Large intestine (tissue), 3 donors: ENCODE results near the gene WRAP73. TPM values are rescaled to one million over a fixed set of nuclear protein-coding genes. Genes with fewer than 3 reads are reported as not detected.

Experiments used
- DNase-seq, 2 donors: peaks; one replicate each; pipeline versions ENCODE4 v3.0.0 to v3.0.0-alpha.2; 2013
- H3K27ac ChIP-seq: one replicate; pipeline ENCODE4 v1.5.1; 2013; ENCODE audit warnings: low read length
- H3K27me3 ChIP-seq: 2 replicates; pipeline ENCODE4 v1.6.1; 2013; ENCODE audit warnings: low read length; ENCODE audit not compliant: control insufficient read depth, insufficient read depth
- H3K36me3 ChIP-seq: 2 replicates; pipeline ENCODE4 v1.6.1; 2013; ENCODE audit warnings: low read length; ENCODE audit not compliant: control insufficient read depth, insufficient read depth
- H3K4me1 ChIP-seq: one replicate; pipeline ENCODE4 v1.6.1; 2013; ENCODE audit warnings: low read length; ENCODE audit not compliant: control insufficient read depth, insufficient read depth
- H3K4me3 ChIP-seq: one replicate; pipeline ENCODE4 v1.5.1; 2013; ENCODE audit warnings: low read length
- H3K9me3 ChIP-seq: one replicate; pipeline ENCODE4 v1.6.1; 2013; ENCODE audit warnings: mild to moderate bottlenecking, low read depth, low read length, moderate library complexity; ENCODE audit not compliant: control insufficient read depth
- WGBS: methylation state at CpG from one replicate; pipeline ENCODE4 v1.1.5; 2013; ENCODE audit warnings: low lambda C conversion rate; ENCODE audit not compliant: insufficient coverage; 5-methylcytosine and 5-hydroxymethylcytosine counted together
- polyA plus RNA-seq: library from polyadenylated mRNA; unstranded; fragments of 120-200 nt; gene quantifications from one replicate; pipeline ENCODE4 v1.2.1, GENCODE V29; 2013

WRAP73 gene
- polyA plus RNA-seq, 1 donor, result 15.6 TPM

DNA sequence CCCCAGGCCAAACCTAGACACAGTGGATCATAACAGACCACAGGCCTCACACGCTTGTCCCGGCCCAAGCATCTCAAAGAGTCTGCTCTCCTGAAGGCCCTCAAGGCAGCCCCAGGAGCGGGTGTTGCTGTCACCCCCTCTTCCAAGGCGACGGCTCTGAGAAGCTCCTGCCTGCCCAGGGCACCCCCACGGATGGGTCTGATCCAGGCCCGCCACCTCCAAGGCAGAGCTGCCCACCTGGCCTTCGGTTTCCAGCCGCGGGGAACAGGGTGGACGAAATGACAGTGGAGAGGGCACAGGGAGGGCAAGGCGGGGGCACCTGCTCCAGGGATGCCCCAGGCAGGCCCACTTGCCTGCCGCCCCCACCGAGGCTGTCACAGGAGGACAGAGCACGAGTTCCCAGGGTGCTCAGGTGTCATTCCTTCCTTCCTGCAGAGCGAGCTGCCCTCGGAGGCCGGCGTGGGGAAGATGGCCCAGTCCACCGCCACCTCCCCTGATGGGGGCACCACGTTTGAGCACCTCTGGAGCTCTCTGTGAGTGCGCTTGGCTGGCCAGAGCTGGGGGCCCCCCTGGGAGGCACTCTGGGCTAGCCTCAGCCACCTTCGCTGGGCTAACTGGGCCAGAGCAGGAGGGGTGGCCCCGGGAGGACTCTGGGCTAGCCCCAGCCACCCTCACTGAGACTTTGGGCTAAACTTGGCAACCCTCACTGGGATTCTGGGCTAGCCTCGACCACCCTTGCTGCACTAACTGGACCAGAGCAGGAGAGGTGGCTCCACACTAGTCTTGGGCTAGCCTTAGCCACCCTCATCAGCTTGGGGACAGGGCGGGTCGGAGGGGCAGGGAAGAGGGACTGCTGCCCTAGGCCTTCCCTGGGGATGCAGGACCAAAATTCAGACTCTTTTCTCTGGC lies 32.2 kb upstream of the WRAP73 start:
- peaks cover 7% of the 10 kb centered on the region for H3K27me3 ChIP-seq
- H3K4me3 ChIP-seq, result no peak overlapping the region
- no peaks in the 10 kb centered on the region for H3K9me3 ChIP-seq
- H3K36me3 ChIP-seq, result no peaks in the 10 kb centered on the region
- DNase-seq, result no peak
- no CpG with 5 or more reads among the region's 27 CpGs for WGBS
- H3K27ac ChIP-seq, result no peak overlapping the region
- H3K4me1 ChIP-seq, result peaks cover 7% of the 10 kb centered on the region

DNA sequence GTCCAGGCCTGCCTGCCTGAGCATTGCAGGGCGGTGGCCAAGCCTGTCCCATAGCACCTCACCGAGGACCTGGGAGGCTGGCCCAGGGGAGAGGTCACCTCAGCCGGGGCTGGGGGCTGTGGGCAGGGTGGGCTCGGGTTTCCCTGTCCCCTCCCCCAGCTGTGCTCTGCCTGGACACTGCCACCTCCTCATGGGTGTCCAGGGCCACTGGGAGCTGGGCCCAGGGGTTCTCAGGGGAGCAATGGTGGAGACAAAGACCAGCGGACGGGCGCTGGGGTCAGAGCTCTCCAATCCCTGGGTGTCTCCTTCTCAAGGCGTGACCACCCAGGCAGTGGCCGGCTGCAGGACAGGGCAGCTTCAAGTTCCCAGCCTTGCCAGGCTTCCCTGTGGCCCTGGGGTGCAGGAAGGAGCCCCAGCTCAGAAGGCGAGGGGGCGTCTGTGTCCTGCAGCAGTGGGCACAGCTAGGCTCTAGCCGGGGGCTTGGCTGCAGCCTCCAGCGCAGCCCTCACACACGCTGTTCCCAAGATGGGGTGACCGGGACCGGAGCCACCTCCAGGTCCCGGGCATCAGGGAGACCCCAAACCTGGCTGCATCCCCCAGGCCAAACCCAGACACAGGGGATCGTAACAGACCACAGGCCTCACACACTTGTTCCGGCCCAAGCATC lies 31.5 kb upstream of the WRAP73 start:
- Histone ChIP-seq H3K4me1 (peaks cover 7% of the 10 kb centered on the region), H3K9me3 (no peaks in the 10 kb centered on the region), H3K27ac (no peak overlapping the region), H3K27me3 (peaks cover 7% of the 10 kb centered on the region), H3K36me3 (no peaks in the 10 kb centered on the region), H3K4me3 (no peak overlapping the region)
- DNase-seq, result no peak
- no CpG with 5 or more reads among the region's 19 CpGs for WGBS

DNA sequence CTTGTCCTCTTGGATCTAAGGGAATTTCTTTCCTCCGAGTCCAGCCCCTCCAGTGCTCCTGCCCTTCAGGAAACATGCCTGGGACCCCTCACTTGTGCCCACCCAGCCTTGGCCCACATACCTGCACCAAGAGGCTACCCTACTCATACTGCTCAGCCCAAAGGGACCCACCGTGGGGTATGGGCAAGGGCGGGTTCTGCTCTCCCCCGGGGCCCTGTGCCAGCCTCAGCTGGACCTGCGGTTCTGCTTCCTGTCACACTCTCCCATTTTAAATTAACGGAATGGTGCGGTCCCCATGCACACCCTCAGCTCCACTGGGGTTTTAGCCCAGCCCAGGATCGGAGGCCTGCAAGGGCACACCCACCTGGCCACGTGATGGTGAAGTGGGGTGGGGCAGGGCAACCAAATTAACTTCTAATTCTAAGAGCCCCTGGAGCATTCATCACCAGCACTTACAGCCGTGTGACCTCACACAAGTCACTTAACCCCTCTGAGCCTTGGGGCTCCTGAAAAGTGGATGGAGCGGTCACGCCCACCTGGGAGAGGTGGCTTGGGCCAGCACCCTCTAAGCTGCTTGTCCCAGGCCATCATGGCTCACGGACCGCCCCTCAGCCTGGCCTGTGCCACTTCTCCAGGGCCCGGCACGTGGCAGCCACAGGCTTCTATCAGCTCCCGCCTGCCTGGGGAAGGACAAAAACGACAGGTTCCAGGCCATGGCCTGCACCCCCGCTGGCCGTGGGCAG lies 30.8 kb upstream of the WRAP73 start:
- DNase-seq, result no peak
- H3K9me3 ChIP-seq, result no peaks in the 10 kb centered on the region
- H3K4me3 ChIP-seq, result no peak overlapping the region
- H3K27ac ChIP-seq, result no peak overlapping the region
- H3K27me3 ChIP-seq, result peaks cover 7% of the 10 kb centered on the region
- peaks cover 7% of the 10 kb centered on the region for H3K4me1 ChIP-seq
- no peaks in the 10 kb centered on the region for H3K36me3 ChIP-seq
- WGBS, result no CpG with 5 or more reads among the region's 20 CpGs

DNA sequence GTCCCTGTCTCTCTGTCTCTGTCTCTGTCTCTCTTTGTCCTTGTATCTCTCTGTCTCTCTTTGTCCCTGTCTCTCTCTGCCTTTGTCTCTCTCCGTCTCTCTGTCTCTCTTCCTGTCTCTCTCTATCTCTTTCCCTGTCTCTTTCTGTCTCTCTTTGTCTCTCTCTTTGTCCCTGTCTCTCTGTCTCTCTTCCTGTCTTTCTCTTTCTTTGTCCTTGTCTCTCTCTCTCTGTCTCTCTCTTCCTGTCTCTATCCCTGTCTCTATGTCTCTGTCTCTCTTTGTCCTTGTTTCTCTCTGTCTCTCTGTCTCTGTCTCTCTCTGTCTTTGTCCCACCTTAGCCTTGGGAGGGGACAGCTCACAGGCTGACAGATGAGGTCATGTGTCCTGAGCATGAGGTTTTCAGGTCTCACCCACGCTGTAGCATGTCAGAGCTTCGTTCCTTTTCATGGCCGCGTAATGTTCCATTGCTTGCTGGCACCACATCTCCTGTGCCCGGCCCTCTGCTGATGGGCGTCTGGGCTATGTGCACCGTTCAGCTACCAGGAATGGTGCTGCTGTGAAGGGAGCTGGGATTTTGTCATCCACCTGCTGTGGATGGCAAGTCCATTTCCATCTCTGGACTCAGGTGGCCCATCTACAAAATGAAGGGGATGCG lies 30.0 kb upstream of the WRAP73 start:
- DNase-seq, result no peak
- 91% methylated on average over 1 of the region's 9 CpGs for WGBS
- no peaks in the 10 kb centered on the region for H3K9me3 ChIP-seq
- H3K4me1 ChIP-seq, result peaks cover 7% of the 10 kb centered on the region
- H3K27me3 ChIP-seq, result peaks cover 7% of the 10 kb centered on the region
- H3K4me3 ChIP-seq, result no peak overlapping the region
- H3K27ac ChIP-seq, result no peak overlapping the region
- H3K36me3 ChIP-seq, result no peaks in the 10 kb centered on the region

DNA sequence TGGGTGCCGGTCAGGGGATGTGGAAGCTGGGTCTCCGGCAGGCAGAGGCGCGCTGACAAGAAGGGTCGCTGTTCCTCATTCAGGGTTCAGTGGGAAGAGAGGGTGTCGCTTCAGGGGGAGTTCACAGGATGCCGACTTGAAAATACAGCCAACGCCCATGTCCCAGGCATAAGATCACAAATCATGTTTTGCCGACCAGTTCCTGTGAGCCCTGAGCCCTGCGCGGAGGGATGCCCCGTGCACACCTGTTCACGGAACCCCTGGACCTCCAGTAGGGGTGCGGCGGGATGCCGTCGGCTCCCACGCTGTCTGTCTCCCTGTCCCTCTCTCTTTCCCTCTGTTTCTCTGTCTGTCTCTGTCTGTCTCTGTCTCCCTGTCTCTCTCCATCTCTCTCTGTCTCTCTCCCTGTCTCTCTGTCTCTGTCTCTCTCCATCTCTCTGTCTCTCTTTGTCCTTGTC lies 29.2 kb upstream of the WRAP73 start:
- H3K27me3 ChIP-seq, result peaks cover 4% of the 10 kb centered on the region
- H3K4me1 ChIP-seq, result peaks cover 10% of the 10 kb centered on the region
- H3K27ac ChIP-seq, result no peak overlapping the region
- H3K4me3 ChIP-seq, result no peak overlapping the region
- no peak for DNase-seq
- WGBS, result no CpG with 5 or more reads among the region's 18 CpGs
- no peaks in the 10 kb centered on the region for H3K36me3 ChIP-seq
- no peaks in the 10 kb centered on the region for H3K9me3 ChIP-seq

DNA sequence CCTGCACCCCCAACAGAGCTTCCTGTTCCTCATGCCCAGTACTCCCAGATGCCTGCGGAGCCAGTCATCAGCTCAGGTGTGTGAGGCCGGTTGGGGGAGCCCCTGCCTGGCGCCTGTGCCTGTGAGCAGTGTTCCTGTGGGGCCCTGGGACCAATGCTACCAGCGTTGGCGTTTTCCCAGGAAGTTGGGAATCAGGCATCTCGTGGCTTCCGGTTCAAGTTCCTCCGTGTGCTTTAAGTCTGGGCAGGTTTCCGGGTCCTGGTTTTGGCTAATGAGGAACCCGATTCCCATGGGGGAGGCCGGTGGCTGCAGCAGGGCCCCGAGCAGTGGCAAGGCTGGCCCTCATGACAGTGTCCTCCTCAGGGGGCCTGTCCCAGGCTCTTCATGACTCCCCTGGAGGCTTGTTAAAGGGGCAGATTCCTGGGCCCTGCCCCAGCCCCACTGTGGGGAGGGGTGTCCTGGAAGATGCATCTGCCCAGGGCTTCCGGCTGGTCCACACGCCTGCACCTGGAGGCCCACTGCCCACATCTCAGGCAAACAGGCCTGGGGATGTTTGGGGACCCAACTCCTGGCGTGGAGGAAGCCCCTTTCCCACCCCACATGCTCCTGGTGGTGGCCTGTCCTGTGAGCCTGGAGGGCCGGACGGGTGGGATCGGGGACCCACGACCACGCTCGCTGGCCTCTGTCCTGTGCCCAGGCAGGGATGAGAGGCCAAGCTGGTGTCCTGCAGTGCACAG lies 28.6 kb upstream of the WRAP73 start:
- H3K27me3 ChIP-seq, result no peaks in the 10 kb centered on the region
- peaks cover 10% of the 10 kb centered on the region for H3K4me1 ChIP-seq
- H3K27ac ChIP-seq, result no peak overlapping the region
- H3K9me3 ChIP-seq, result no peaks in the 10 kb centered on the region
- no peak for DNase-seq
- no peak overlapping the region for H3K4me3 ChIP-seq
- no CpG with 5 or more reads among the region's 21 CpGs for WGBS
- no peaks in the 10 kb centered on the region for H3K36me3 ChIP-seq

DNA sequence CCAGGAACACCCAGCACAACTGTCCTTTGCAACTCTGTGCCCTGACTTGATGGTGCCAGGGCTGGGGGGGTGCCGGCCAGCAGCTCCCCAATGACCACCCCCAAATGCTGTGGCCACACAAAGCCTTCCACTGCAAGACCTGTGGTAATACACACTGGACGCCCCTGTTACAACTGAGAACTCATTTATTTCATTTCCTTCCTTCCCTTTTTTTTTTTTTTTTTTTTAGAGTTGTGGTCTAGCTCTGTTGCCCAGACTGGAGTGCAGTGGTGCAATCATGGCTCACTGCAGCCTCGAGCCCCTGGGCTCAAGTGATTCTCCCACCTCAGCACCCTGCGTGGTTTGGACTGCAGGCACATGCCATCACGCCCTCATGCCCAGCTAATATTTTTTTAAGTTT lies 27.6 kb upstream of the WRAP73 start:
- WGBS, result no CpG with 5 or more reads among the region's 5 CpGs
- H3K27me3 ChIP-seq, result peaks cover 2% of the 10 kb centered on the region
- H3K4me1 ChIP-seq, result peaks cover 10% of the 10 kb centered on the region
- H3K4me3 ChIP-seq, result no peak overlapping the region
- no peaks in the 10 kb centered on the region for H3K9me3 ChIP-seq
- no peaks in the 10 kb centered on the region for H3K36me3 ChIP-seq
- DNase-seq, result no peak
- no peak overlapping the region for H3K27ac ChIP-seq

DNA sequence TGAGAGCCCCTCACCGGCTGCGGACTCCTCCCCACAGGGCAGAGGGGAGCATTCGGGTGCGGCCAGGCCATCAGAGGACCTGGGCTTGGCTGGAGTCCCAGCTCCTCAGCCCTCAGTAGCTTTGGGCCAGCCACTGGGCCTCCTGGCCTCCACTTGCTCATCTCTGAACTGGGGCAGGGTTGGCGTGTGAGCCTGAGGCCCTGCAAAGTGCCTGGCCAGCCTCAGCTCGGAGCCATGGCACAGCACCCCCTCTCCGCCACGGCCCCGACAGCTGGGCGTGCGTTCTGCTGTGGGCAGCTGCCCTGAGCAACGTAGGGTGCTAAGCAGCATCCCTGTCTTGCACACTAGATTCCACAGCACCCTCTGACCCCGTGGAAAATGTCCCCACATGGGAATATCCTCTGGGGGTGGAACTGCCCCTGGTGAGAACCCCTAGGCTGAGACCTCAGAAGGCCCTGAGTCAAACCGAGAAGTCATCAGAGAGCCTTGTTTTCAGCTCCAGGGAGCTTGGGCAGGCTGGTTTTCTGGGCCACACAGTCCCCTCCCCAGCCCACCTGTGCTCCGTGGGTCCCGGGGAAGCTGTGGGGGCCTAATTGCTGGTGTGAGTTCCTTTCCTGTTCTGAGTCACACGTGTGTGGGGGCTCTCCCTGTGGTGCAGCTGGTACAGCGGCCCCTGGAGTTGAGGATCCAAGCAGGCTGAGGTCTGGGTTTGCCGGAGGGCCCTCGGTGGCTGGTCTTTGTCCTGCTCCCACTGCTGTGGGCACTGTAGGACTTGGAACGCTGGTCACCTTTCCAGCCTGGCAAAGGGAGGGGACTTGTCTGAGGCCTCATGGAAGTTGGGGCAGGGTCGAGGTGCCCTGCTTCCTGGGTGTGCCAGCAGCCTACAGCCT lies 26.9 kb upstream of the WRAP73 start:
- peaks cover 8% of the 10 kb centered on the region for H3K27me3 ChIP-seq
- H3K27ac ChIP-seq, result no peak overlapping the region
- H3K36me3 ChIP-seq, result no peaks in the 10 kb centered on the region
- H3K9me3 ChIP-seq, result no peaks in the 10 kb centered on the region
- WGBS, result no CpG with 5 or more reads among the region's 22 CpGs
- DNase-seq, result no peak
- no peak overlapping the region for H3K4me3 ChIP-seq
- H3K4me1 ChIP-seq, result peaks cover 10% of the 10 kb centered on the region

DNA sequence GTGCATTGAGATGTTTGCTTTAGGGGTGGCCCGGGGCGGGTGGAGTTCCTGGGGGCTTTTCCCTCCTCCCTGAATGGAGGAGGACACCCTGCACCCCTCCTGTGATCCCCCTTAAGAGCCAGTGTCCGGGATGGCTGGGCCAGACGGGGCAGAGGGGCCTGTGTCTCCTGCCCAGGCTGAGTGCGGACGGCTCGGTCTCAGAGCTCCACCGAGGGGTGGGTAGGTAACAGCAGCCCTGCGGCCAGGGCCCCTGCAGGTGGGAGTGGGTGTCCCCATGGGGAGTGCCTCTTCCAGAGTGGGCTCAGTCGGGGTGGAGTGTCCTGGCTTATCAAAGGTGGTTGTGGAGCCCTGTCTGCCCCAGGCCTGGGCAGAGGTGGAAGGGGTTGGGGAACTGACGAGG lies 25.5 kb upstream of the WRAP73 start:
- peaks cover 20% of the 10 kb centered on the region for H3K27me3 ChIP-seq
- no peaks in the 10 kb centered on the region for H3K9me3 ChIP-seq
- no CpG with 5 or more reads among the region's 11 CpGs for WGBS
- H3K4me1 ChIP-seq, result peaks cover 13% of the 10 kb centered on the region
- no peak overlapping the region for H3K27ac ChIP-seq
- no peak for DNase-seq
- no peaks in the 10 kb centered on the region for H3K36me3 ChIP-seq
- peak overlapping the region; percentile 13 for H3K4me3 ChIP-seq
